ENCODE results near the gene SORCS1.

SORCS1 gene

GRCh38 chr10:107051769-107052168 is 112.7 kb downstream of the SORCS1 start:
- TF ChIP-seq, protein P1, sequence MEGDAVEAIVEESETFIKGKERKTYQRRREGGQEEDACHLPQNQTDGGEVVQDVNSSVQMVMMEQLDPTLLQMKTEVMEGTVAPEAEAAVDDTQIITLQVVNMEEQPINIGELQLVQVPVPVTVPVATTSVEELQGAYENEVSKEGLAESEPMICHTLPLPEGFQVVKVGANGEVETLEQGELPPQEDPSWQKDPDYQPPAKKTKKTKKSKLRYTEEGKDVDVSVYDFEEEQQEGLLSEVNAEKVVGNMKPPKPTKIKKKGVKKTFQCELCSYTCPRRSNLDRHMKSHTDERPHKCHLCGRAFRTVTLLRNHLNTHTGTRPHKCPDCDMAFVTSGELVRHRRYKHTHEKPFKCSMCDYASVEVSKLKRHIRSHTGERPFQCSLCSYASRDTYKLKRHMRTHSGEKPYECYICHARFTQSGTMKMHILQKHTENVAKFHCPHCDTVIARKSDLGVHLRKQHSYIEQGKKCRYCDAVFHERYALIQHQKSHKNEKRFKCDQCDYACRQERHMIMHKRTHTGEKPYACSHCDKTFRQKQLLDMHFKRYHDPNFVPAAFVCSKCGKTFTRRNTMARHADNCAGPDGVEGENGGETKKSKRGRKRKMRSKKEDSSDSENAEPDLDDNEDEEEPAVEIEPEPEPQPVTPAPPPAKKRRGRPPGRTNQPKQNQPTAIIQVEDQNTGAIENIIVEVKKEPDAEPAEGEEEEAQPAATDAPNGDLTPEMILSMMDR (IDR thresholded peaks at IDR 0.05; ENCODE audit: extremely low read depth, missing control alignments): no peak

DNA sequence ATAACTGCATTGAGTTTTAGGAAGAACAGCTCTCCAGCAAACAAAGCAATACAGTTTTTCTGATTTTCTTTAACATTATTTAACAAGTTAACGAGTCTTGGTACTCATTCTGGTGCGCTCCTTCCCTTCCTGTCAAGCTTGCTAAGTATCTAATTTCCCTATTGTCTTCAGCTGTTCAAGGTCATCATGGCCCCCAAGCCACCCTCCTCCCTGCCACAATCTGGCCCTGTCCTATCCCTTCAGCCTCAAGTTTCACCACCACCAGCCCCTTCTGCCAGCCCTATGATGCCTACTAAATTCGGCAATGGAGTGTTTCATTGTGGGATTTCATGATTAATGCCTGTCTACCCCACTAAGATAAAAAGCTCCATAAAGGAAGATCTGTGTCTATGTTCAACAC is 121.0 kb downstream of the SORCS1 start:
- no peak for DNase-seq (ENCODE audit: low spot score)
- TF ChIP-seq, protein P1 (IDR thresholded peaks at IDR 0.05; ENCODE audit: extremely low read depth, missing control alignments): no peak

More at GRCh38 chr10:107051769-107052168, 112.7 kb downstream of the SORCS1 start:
- DNase-seq (ENCODE audit: low spot score): no peak

DNA sequence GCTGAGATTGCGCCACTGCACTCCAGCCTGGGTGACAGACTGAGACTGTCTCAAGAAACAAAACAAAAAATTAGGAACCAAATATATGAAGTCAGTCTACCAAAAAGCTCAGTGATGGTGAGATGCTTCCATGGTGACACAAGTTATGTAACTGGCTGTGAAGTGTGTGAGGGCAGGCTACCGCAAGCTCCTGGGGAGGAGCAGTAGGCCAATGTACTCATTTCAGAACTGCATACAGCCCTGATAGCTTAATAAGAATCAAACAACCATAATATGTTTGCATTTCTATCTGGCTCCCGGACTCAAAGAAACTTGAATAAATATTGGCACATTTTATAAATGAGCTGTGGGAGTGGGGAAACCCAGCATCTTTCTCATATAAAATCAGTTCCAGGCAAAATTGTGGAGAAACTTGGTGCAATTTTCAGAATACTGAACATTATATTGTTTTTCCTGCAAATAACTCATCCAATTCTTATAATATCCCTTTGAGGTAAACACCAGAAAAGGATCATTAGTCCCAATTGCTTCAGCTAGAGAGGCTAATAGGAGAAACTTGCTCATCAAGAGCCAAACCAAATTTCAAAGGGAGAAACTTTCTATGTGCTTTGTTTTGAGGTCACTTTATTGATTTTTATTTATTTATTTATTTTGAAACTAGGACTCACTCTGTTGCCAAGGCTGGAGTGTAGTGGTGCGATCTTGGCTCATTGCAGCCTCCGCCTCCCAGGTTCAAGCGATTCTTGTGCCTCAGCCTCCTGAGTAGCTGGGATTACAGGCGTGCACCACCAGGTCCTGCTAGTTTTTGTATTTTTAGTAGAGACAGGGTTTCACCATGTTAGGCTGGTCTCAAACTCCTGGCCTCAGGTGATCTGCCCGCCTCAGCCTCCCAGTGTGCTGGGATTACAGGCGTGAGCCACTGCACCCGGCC is 127.0 kb downstream of the SORCS1 start:
- TF ChIP-seq, protein P1 (IDR thresholded peaks at IDR 0.05; ENCODE audit: extremely low read depth, missing control alignments): no peak

DNA sequence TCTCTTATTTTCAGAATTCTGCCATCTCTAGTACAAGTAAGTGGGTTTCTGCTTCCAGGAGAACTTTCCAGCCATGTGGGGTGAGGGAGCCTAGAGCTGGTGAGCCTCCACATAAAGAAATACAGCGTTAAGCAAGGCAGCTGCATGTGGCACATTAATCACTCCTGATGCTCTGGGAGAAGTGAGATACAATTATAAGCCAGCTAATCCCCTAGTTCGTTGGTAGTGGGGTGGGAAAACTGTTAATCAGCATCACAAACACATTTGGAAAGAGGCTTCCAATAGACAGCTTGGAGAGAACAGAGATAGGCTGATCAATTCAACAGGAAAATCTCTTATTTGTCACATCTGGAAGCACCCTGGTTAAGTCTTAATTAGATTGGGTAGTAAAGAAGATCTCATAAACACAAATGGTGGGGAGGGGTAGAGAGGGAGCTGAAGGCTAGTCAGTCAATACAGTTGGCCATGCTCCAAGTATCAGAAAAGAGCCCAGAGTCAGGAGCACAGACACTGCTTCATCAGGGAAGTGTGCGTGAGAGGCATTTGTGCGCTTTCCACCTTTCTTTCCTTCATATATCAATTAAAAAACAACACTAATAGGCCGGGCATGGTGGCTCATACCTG is 130.6 kb downstream of the SORCS1 start:
- DNase-seq (ENCODE audit: low spot score): no peak
- TF ChIP-seq, protein P1 (IDR thresholded peaks at IDR 0.05; ENCODE audit: extremely low read depth, missing control alignments): no peak

More for the DNA sequence above, 127.0 kb downstream of the SORCS1 start:
- no peak for DNase-seq (ENCODE audit: low spot score)

- TF ChIP-seq, protein P1 (IDR thresholded peaks at IDR 0.05; ENCODE audit: extremely low read depth, missing control alignments): no peak
- no peak for DNase-seq (ENCODE audit: low spot score)
Measured at GRCh38 chr10:107032700-107033401, 131.7 kb downstream of the SORCS1 start.

DNA sequence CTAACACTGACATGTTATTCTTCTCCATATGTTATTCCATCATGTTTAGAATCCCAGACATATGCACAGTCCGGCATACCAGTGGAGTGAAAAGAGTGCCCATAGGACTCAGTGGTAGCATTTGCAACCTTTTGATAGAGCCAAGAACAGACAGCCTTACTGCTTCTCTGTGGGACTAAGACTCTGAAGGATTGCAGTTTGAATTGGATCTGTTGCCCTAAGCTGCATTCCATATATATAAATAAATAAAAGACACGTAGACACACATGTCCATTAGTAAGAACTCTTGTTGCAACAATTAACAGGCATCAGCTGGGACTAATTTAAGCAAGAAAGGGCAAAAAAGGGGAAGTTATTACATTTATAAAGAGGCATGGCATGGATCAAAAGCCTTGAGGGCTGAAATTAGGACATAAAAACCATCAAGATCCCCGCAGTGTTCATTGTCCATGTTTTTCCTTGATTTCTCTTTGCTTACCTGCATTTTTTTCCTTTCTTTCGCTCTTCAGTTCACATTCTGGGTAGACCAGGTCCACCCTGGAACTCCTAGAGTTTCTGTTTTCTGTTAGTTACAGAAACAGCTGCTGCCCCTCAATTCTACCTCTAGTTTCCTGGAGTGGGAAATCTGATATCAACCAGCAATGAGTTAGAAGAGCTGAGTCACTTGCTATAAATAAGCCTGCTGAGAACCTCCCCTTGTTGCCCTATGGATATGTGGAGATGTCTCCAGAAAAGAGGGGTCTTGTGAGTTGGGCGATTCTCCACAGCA is 132.4 kb downstream of the SORCS1 start:
- TF ChIP-seq, protein P1 (IDR thresholded peaks at IDR 0.05; ENCODE audit: extremely low read depth, missing control alignments): no peak
- no peak for DNase-seq (ENCODE audit: low spot score)
